RWPE2 (cell line): ENCODE data around the gene GREB1L.

Experiments
- ATAC-seq: fragments of 200-7000 bp; cut with Tn5 transposase; 3 replicates; pipeline ENCODE4 v1.9.1; 2021; ENCODE audit warnings: low read depth
- DNase-seq: peaks from one replicate; pipeline ENCODE4 v3.0.0-alpha.2; 2020; ENCODE audit warnings: low spot score
- H3K27ac ChIP-seq: fragments of 450-650 bp; 2 replicates; pipeline ENCODE4 v1.5.1; 2017; ENCODE audit warnings: mild to moderate bottlenecking; ENCODE audit not compliant: poor library complexity, severe bottlenecking
- H3K27me3 ChIP-seq: fragments of 250-450 bp; sonication (Bioruptor Pico); 2 replicates; pipeline ENCODE4 v1.5.1; 2021; ENCODE audit warnings: mild to moderate bottlenecking, moderate library complexity; ENCODE audit not compliant: insufficient read depth, poor library complexity, severe bottlenecking
- H3K36me3 ChIP-seq: fragments of 250-450 bp; sonication (Bioruptor Pico); 2 replicates; pipeline ENCODE4 v1.5.1; 2020; ENCODE audit warnings: low read depth, mild to moderate bottlenecking, moderate library complexity
- H3K4me1 ChIP-seq: fragments of 250-450 bp; sonication (Bioruptor Pico); 2 replicates; pipeline ENCODE4 v1.5.1; 2021; ENCODE audit warnings: mild to moderate bottlenecking, moderate library complexity; ENCODE audit not compliant: insufficient read depth, poor library complexity, severe bottlenecking
- H3K4me3 ChIP-seq: fragments of 250-450 bp; sonication (Bioruptor Pico); 2 replicates; pipeline ENCODE4 v1.5.1; 2021; ENCODE audit warnings: mild to moderate bottlenecking, moderate library complexity; ENCODE audit not compliant: severe bottlenecking
- H3K9me3 ChIP-seq: fragments of 250-450 bp; sonication (Bioruptor Pico); 2 replicates; pipeline ENCODE4 v1.5.1; 2021; ENCODE audit warnings: mild to moderate bottlenecking, moderate library complexity; ENCODE audit not compliant: severe bottlenecking
- CTCF ChIP-seq: fragments of 450-650 bp; IDR thresholded peaks from one replicate; pipeline ENCODE4 v1.5.1; 2017; ENCODE audit warnings: mild to moderate bottlenecking, moderate library complexity; ENCODE audit not compliant: poor library complexity, severe bottlenecking

Gene GREB1L

GRCh38 chr18:21490748-21491147 lies 248.7 kb downstream of the GREB1L start:
- no peak for DNase-seq
- Histone ChIP-seq H3K9me3 (no peaks in the 10 kb centered on the region), H3K27ac (no peak overlapping the region), H3K4me3 (no peak overlapping the region), H3K36me3 (no peaks in the 10 kb centered on the region), H3K4me1 (no peaks in the 10 kb centered on the region), H3K27me3 (no peaks in the 10 kb centered on the region)
- TF ChIP-seq CTCF = no peak
- no peak for ATAC-seq

- H3K4me3 ChIP-seq = no peak overlapping the region
- no peaks in the 10 kb centered on the region for H3K27me3 ChIP-seq
- H3K27ac ChIP-seq = no peak overlapping the region
- DNase-seq (no peak), ATAC-seq (no peak)
- no peaks in the 10 kb centered on the region for H3K9me3 ChIP-seq
- TF ChIP-seq CTCF = no peak
- H3K36me3 ChIP-seq = no peaks in the 10 kb centered on the region
- H3K4me1 ChIP-seq = no peaks in the 10 kb centered on the region
Measured at GRCh38 chr18:21496277-21496835, 254.3 kb downstream of the GREB1L start.

- Histone ChIP-seq H3K27me3 (no peaks in the 10 kb centered on the region), H3K9me3 (no peaks in the 10 kb centered on the region), H3K4me1 (no peaks in the 10 kb centered on the region), H3K27ac (no peak overlapping the region), H3K4me3 (no peak overlapping the region), H3K36me3 (no peaks in the 10 kb centered on the region)
- DNase-seq (no peak), ATAC-seq (no peak; the same call in 2 of the 3 replicates)
- no peak for TF ChIP-seq CTCF
Measured at GRCh38 chr18:21499997-21500396, 258.0 kb downstream of the GREB1L start.

GRCh38 chr18:21502661-21503060 lies 260.6 kb downstream of the GREB1L start:
- ATAC-seq = no peak
- no peaks in the 10 kb centered on the region for H3K4me1 ChIP-seq
- TF ChIP-seq CTCF = no peak

GRCh38 chr18:21507913-21508701 lies 266.1 kb downstream of the GREB1L start:
- no peaks in the 10 kb centered on the region for H3K9me3 ChIP-seq
- no peaks in the 10 kb centered on the region for H3K27me3 ChIP-seq
- no peak for ATAC-seq
- no peak for TF ChIP-seq CTCF
- H3K4me1 ChIP-seq = no peaks in the 10 kb centered on the region
- H3K27ac ChIP-seq = no peak overlapping the region
- no peak overlapping the region for H3K4me3 ChIP-seq
- no peaks in the 10 kb centered on the region for H3K36me3 ChIP-seq
- DNase-seq = no peak

More at GRCh38 chr18:21502661-21503060, 260.6 kb downstream of the GREB1L start:
- H3K27me3 ChIP-seq = no peaks in the 10 kb centered on the region
- H3K36me3 ChIP-seq = no peaks in the 10 kb centered on the region
- DNase-seq = no peak
- H3K4me3 ChIP-seq = no peak overlapping the region
- H3K9me3 ChIP-seq = no peaks in the 10 kb centered on the region
- H3K27ac ChIP-seq = no peak overlapping the region
